Sigmoid colon (tissue), 7 donors: ENCODE measurements around the gene CERS6. TPM values are rescaled to one million over a fixed set of nuclear protein-coding genes. Genes with fewer than 3 reads are reported as not detected.

Experiments used
- DNase-seq: peaks from one replicate; pipeline ENCODE4 v3.0.0-alpha.2; 2019
- H3K27ac ChIP-seq, 4 donors: fragments of 200-600 bp; sonication (generic); one replicate each; pipeline ENCODE4 v1.5.1; 2016 to 2019; ENCODE audit warnings: mild to moderate bottlenecking in 1 of 4
- H3K27me3 ChIP-seq, 3 donors: fragments of 200-600 bp; sonication (generic); one replicate each; pipeline ENCODE4 v1.5.1; 2019; ENCODE audit warnings: mild to moderate bottlenecking in 1 of 3
- H3K36me3 ChIP-seq, 4 donors: fragments of 200-600 bp; sonication (generic); one replicate each; pipeline ENCODE4 v1.5.1; 2016 to 2019
- H3K4me1 ChIP-seq, 4 donors: fragments of 200-600 bp; sonication (generic); one replicate each; pipeline ENCODE4 v1.5.1; 2017 to 2019
- H3K4me3 ChIP-seq, 4 donors: fragments of 200-600 bp; sonication (generic); one replicate each; pipeline ENCODE4 v1.5.1; 2017 to 2019; ENCODE audit warnings: mild to moderate bottlenecking in 2 of 4, moderate library complexity in 1 of 4
- H3K9me3 ChIP-seq, 4 donors: fragments of 200-600 bp in 3 of 4; sonication (generic) in 3 of 4; one replicate each; pipeline versions ENCODE4 v1.5.1 to v1.6.1; 2013 to 2019
- EP300 ChIP-seq, 4 donors: sonication (generic); formaldehyde crosslinking; IDR thresholded peaks; one replicate each; pipeline ENCODE4 v1.6.1; 2017; ENCODE audit warnings: antibody characterized with exemption in 4 of 4
- POLR2A ChIP-seq, 2 donors: fragments of 450-650 bp; IDR thresholded peaks; one replicate each; pipeline ENCODE4 v1.6.1; 2016; ENCODE audit warnings: antibody characterized with exemption in 2 of 2, mild to moderate bottlenecking in 2 of 2, moderate library complexity in 2 of 2
- POLR2AphosphoS5 ChIP-seq, 4 donors: sonication (generic); formaldehyde crosslinking; IDR thresholded peaks; one replicate each; pipeline ENCODE4 v1.6.1; 2017; ENCODE audit warnings: antibody characterized with exemption in 4 of 4
- WGBS, 2 donors: extraction: QIAGEN DNeasy Blood & Tissue Kit; methylation state at CpG; one replicate each; pipeline ENCODE4 v1.1.7; 2013; 5-methylcytosine and 5-hydroxymethylcytosine counted together
- intact Hi-C: fragments of 100-400 bp; cut with DNase I; formaldehyde crosslinking; loops from one replicate; pipeline ENCODE4 v1.15.1; 2023
- polyA plus RNA-seq, 3 donors: library from polyadenylated mRNA; stranded (reverse); fragments of 200-250 nt; gene quantifications; one replicate each; pipeline ENCODE4 v1.2.3, GENCODE V29; 2013
- total RNA-seq, 4 donors: library from RNA; depleted of rRNA; stranded (reverse); fragments of >200 nt; gene quantifications; one replicate each; pipeline ENCODE4 v1.1.0, GENCODE V29; 2016
- TF ChIP-seq, protein P1 (sequence below), 4 experiments: fragments of 450-650 bp in 3 of 4; fragments of 200-600 bp in 1 of 4; IDR thresholded peaks; one replicate each; pipeline ENCODE4 v1.5.1; 2016 to 2019; ENCODE audit warnings: antibody characterized with exemption in 4 of 4, mild to moderate bottlenecking in 3 of 4, moderate library complexity in 2 of 4
- donor health status: healthy with polysubstance abuse.
- donor health status: Bipolar disorder and iron deficiency.
- donor health status: healthy.

Gene CERS6
- total and polyA plus RNA-seq, 7 donors = 4.4 to 21.0 (median 11.2) TPM

DNA sequence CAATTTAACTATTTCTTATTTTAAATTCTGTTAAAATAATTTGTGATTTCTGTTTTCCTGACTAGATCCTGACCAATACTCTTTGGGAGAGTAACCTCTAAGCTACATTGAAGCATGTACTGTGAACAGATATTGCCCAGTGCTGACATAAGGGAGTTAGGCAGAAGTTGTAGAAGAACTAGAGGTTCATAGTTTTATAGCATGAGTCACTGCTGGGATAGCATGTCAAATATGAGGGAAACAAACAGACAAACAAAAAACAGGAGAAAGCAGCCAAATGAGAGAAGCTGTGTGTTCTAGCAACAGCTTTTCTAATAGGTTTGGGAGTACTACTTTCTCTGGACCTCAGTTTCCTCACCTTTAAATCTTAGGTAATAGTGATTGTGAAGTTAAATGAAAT, 72.4 kb downstream of the CERS6 start:
- no peak for TF ChIP-seq EP300 (IDR thresholded peaks at IDR 0.05)
- no peak for TF ChIP-seq POLR2A (IDR thresholded peaks at IDR 0.05)
- TF ChIP-seq POLR2AphosphoS5 (IDR thresholded peaks at IDR 0.05) = no peak
- TF ChIP-seq, protein P1, sequence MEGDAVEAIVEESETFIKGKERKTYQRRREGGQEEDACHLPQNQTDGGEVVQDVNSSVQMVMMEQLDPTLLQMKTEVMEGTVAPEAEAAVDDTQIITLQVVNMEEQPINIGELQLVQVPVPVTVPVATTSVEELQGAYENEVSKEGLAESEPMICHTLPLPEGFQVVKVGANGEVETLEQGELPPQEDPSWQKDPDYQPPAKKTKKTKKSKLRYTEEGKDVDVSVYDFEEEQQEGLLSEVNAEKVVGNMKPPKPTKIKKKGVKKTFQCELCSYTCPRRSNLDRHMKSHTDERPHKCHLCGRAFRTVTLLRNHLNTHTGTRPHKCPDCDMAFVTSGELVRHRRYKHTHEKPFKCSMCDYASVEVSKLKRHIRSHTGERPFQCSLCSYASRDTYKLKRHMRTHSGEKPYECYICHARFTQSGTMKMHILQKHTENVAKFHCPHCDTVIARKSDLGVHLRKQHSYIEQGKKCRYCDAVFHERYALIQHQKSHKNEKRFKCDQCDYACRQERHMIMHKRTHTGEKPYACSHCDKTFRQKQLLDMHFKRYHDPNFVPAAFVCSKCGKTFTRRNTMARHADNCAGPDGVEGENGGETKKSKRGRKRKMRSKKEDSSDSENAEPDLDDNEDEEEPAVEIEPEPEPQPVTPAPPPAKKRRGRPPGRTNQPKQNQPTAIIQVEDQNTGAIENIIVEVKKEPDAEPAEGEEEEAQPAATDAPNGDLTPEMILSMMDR (IDR thresholded peaks at IDR 0.05) = no peak
- DNase-seq = no peak
- peak overlapping the region in 1 of 4 donors; percentile 76 for H3K27ac ChIP-seq
- peaks cover 0 to 23% (median 17%) of the 10 kb centered on the region in 4 donors for H3K4me1 ChIP-seq
- H3K36me3 ChIP-seq = no peaks in the 10 kb centered on the region
- H3K27me3 ChIP-seq = no peaks in the 10 kb centered on the region
- H3K9me3 ChIP-seq = no peaks in the 10 kb centered on the region
- no peak overlapping the region for H3K4me3 ChIP-seq
- intact Hi-C loops = no loop called here

DNA sequence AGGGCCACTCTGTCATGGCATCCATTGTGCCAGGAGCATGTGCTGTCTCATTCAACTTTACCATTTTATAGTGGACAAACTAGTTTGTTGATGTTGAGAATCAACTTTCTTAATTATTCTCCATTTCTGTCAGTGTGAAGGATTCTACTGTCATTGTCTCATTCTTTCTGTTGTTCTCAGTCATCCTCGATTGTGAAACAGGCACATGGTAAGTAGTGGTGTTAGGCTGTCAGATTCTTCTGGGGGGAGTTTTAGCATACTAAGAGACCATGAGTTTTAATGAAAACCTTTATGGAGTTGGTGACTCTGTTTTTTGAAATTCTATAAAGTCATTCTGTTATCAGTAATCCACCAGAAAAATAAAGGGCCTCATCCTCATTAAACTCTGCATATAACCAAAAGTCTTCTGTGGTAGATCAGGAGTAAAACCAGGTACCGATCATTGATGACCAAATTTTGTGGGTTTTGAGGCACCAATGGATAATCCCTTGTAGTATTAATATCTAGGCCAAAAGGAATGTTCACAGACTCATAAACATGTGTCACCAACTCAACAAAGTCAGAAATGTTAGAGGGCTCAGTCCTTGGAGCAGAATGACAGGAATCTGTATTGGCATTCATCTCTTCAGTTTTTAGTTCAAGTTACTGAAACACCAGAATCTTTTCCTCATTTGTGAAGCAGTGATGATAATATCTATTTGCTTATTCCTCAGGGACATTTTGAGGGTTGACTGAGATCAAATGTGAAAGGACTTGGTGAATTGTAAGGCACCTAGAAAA, 73.2 kb downstream of the CERS6 start:
- H3K4me1 ChIP-seq = peaks cover 0 to 23% (median 17%) of the 10 kb centered on the region in 4 donors
- no peaks in the 10 kb centered on the region for H3K27me3 ChIP-seq
- DNase-seq = no peak
- H3K4me3 ChIP-seq = no peak overlapping the region
- H3K27ac ChIP-seq = peak overlapping the region in 1 of 4 donors; percentile 76
- intact Hi-C loops = no loop called here
- TF ChIP-seq, protein P1 (IDR thresholded peaks at IDR 0.05) = no peak
- TF ChIP-seq EP300 (IDR thresholded peaks at IDR 0.05) (no peak), POLR2A (IDR thresholded peaks at IDR 0.05) (no peak), POLR2AphosphoS5 (IDR thresholded peaks at IDR 0.05) (no peak)
- WGBS, 2 donors = 88% methylated on average over 2 of the region's 2 CpGs
- no peaks in the 10 kb centered on the region for H3K9me3 ChIP-seq
- no peaks in the 10 kb centered on the region for H3K36me3 ChIP-seq

DNA sequence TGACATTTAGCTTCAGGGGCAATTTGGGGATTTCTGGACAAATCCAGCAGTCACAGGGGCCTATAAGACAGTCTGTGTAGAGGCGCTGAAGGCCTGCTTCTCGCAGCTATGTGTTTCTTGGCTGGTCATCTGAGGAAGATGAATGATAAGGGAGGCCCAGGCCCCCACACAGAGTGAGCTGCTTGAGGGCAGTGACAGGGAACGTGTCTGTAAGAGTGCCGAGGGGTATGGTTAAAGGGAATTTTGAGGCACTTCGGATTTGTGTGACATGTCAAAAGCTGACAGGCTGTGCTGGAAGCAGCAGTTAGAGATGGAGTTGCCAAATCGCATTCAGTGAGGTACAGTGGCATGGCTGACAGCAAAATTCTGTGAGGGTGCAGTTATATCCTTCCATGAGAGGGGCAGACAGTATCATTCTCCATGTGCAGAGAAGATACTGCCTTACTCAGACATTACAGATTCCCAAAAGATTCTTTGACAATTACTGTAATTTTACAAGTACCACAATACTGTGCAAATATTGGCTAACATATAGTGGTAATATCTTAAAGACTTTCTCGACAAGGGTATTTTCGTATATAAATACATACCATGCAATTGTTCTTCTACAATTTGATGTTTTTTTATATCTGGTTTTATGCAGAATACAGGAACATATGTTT, 74.0 kb downstream of the CERS6 start:
- Histone ChIP-seq H3K4me1 (peaks cover 0 to 23% (median 17%) of the 10 kb centered on the region in 4 donors), H3K27ac (peak overlapping the region in 1 of 4 donors; percentile 76), H3K36me3 (no peaks in the 10 kb centered on the region), H3K27me3 (no peaks in the 10 kb centered on the region), H3K9me3 (no peaks in the 10 kb centered on the region), H3K4me3 (no peak overlapping the region)
- DNase-seq = no peak
- TF ChIP-seq POLR2A (IDR thresholded peaks at IDR 0.05) = no peak
- TF ChIP-seq, protein P1 (IDR thresholded peaks at IDR 0.05) = no peak
- TF ChIP-seq EP300 (IDR thresholded peaks at IDR 0.05) = no peak
- 50 to 85% methylated on average over 8 of the region's 8 CpGs for WGBS, 2 donors
- intact Hi-C loops = no loop called here

DNA sequence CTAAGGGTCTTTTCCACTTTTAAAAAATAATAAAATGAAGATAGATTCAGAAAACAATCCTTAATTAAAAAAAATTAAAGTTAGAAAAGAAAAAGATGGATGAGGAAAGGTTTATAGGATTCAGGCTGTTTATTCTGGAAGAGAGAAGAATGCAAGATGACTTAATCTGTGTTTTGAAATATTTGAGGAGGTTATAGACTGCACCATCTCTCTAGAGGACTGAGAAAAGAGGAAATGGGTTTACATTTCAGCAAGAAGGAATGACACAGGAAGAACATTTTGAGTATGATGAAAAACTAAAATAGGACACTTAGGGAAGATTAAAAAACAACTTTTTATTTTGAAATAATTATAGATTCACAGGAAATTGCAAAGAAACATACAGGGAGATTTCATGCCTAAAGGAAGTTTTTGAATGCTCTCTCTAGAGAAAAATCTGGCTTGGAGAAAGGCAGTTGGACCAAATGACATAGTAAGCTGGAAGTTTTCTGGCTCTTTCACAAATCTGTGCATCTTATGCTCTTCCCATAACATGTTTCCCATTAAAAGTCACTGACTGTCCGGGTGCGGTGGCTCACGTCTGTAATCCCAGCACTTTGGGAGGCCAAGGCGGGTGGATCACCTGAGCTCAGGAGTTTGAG, 75.0 kb downstream of the CERS6 start:
- no peaks in the 10 kb centered on the region for H3K27me3 ChIP-seq
- 79 to 84% methylated on average over 4 of the region's 4 CpGs for WGBS, 2 donors
- no peak for DNase-seq
- H3K4me3 ChIP-seq = no peak overlapping the region
- H3K9me3 ChIP-seq = no peaks in the 10 kb centered on the region
- no peaks in the 10 kb centered on the region for H3K36me3 ChIP-seq
- intact Hi-C loops = no loop called here
- peak overlapping the region in 2 of 4 donors; percentile 4 to 76 for H3K27ac ChIP-seq
- TF ChIP-seq, protein P1 (IDR thresholded peaks at IDR 0.05) = no peak
- TF ChIP-seq EP300 (IDR thresholded peaks at IDR 0.05) (no peak), POLR2A (IDR thresholded peaks at IDR 0.05) (no peak), POLR2AphosphoS5 (IDR thresholded peaks at IDR 0.05) (no peak)
- peaks cover 0 to 23% (median 12%) of the 10 kb centered on the region in 4 donors for H3K4me1 ChIP-seq
